AG10803 (cell line): ENCODE data around the gene RAPGEF2.

Experiments used
- DNase-seq: peaks from one replicate; pipeline ENCODE4 v3.0.0; 2010; ENCODE audit warnings: low read depth
- H3K4me3 ChIP-seq: 2 replicates; pipeline ENCODE4 v1.5.1; 2011; ENCODE audit warnings: mild to moderate bottlenecking, low read length, control low read depth
- TF ChIP-seq, protein P1 (sequence below): conservative IDR thresholded peaks from 2 replicates; pipeline ENCODE4 v1.5.1; 2011; ENCODE audit warnings: mild to moderate bottlenecking, low read length, control low read depth, inconsistent platforms

RAPGEF2 gene

DNA sequence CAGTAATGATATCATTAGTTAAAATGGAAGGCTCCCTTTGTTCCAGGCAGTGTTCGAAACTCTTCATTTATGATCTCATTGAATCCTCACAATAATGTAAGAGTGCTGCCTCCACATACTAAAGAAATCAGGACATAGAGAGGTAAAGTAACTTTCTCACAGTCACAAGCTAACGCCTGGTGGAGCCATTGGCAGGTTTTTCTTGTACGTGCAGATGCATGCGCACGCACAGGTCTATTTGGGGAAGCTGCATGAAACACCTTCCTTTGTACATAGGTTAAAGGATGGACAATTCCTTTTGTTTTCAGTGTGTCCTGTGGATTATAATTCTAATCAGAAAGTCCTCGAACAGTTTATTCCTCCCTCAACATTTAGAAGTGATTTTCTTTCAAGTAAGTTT lies 176.2 kb downstream of the RAPGEF2 start:
- H3K4me3 ChIP-seq: no peak overlapping the region
- no peak for DNase-seq
- TF ChIP-seq, protein P1, sequence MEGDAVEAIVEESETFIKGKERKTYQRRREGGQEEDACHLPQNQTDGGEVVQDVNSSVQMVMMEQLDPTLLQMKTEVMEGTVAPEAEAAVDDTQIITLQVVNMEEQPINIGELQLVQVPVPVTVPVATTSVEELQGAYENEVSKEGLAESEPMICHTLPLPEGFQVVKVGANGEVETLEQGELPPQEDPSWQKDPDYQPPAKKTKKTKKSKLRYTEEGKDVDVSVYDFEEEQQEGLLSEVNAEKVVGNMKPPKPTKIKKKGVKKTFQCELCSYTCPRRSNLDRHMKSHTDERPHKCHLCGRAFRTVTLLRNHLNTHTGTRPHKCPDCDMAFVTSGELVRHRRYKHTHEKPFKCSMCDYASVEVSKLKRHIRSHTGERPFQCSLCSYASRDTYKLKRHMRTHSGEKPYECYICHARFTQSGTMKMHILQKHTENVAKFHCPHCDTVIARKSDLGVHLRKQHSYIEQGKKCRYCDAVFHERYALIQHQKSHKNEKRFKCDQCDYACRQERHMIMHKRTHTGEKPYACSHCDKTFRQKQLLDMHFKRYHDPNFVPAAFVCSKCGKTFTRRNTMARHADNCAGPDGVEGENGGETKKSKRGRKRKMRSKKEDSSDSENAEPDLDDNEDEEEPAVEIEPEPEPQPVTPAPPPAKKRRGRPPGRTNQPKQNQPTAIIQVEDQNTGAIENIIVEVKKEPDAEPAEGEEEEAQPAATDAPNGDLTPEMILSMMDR: no peak

DNA sequence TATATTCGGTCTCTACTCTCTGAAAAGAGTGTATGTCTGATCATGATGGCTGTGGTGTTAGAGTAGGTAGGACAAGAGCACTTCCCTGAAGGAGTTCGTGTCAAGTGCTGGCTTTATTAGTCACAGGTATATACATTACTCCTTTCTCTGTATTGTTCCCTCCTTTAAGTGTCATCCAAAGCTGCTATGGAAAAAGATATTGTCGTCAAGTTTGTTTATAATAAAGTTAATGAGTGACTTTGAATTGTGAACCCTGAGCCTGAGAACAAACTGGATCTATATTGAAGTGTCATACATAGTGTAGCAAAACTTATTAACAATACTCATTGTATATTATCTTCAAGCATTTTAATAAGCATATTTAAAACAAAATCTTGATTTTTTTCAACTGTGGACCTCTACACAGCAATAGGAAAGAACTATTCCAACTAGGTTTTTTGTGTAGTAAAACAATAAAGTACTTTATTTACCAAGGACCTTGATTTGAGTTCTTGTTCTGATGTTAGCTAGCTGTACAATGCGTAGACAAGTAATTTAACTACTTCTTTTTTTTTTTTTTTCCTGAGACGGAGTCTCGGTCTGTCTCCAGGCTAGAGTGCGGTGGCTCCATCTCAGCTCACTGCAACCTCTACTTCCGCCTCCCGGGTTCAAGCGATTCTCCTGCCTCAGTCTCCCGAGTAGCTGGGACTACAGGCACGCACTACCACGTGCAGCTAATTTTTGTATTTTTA lies 177.7 kb downstream of the RAPGEF2 start:
- H3K4me3 ChIP-seq: no peak overlapping the region
- TF ChIP-seq, protein P1: no peak
- no peak for DNase-seq

DNA sequence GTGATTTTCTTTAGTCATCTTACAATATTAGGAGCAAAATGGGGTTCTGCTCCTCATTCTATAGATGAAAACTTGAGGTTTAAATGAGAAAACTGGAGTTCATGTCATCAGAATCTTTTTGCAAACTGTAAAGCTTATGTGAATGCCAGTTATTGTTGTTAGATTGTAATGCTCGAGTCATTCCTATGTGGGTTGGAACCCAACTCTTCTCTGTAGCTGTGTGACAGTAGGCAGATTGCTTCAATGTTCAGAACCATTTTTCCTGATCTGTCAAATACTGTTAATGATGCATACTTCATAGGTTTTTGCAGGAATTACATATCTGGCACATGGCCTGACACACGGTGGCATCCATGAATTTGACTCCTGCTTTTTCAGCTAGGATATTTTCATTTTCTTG lies 178.9 kb downstream of the RAPGEF2 start:
- TF ChIP-seq, protein P1: no peak
- H3K4me3 ChIP-seq: no peak overlapping the region
- no peak for DNase-seq

DNA sequence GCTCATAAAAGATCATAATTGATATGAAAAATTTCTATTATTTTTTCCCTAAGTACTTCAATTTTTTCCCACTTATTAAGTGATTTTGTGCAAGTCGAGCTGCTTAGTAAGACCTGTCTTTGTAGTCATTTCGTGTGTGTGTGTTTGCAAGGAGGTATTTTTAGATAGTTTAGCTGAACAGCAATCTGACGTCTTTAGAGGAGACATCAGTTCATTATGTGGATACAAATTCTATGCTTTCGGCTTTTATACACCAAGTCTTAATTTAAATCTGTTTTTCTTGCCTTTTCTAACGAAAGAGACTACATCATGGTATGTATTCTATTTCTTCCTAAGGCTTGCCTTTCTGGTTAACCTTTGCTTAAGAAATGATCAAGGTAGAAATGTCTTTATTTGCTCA lies 179.4 kb downstream of the RAPGEF2 start:
- no peak for DNase-seq
- TF ChIP-seq, protein P1: no peak
- no peak overlapping the region for H3K4me3 ChIP-seq

DNA sequence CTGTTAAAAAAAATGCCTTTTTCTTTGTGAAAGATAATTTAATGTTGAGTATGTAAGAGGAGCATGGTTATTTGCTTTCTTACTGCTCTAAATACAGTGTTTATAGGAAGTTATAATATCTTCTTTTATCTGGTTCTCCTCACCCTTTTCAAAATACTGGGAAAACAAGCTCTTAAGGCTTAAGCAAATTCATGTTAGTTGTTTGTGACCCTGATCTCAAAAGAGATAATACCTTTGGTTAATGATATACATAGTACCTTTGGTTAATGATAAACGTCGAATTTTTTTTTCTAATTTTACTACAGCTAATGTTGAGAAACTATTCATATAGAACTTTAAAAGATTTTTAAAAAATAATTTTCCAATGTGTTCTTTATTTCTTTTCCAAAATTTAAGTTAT lies 180.1 kb downstream of the RAPGEF2 start:
- TF ChIP-seq, protein P1: no peak
- H3K4me3 ChIP-seq: no peak overlapping the region

DNA sequence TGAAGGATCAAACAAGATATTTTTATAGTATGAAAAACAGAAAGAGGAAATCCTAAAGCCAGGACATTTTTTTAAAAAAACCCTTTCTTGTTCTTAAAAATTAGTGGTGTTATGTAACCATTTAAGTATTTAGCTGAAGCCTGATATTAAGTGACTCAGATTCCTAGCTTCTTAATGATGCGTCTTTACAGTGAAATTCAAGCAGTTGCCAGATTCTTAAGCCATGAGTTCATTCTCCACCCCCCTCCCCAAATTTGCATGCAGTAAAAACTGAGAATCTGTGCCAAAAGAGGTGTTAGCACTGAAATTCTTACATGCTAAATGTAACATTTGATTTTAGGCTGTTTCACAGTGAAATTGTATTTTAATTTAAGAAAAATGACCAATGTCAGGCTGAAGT lies 180.8 kb downstream of the RAPGEF2 start:
- peak; percentile 92 for DNase-seq
- TF ChIP-seq, protein P1: no peak
- no peak overlapping the region for H3K4me3 ChIP-seq

More for the DNA sequence above, 180.1 kb downstream of the RAPGEF2 start:
- DNase-seq: no peak

DNA sequence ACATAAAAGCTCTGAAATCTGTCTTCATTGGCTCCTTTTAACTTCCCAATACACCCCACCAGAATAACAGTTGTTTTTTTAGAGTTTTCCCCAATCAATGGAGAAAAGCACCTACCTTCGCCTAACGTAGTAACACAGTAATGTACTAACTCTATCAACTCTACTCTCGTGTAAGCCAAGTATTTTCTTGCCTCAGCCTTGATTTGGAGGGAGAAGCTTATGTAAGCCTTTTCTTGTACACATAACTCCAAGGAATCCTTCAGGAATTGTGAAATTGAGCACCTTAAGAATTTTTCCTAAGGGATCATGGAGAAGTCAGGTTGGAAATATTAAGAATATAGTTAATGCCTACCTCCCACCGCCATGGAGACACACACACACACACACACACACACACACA lies 181.2 kb downstream of the RAPGEF2 start:
- DNase-seq: peak; percentile 59
- TF ChIP-seq, protein P1: no peak
- no peak overlapping the region for H3K4me3 ChIP-seq
